GM23338 (cell line): Measurements from ENCODE around the gene CGNL1. TPM values are rescaled to one million over a fixed set of nuclear protein-coding genes. Genes with fewer than 3 reads are reported as not detected.
A peak's percentile ranks its signal among the peaks of the same experiment; 100 is the strongest.

Experiments
- ATAC-seq: fragments of 200-7000 bp; cut with Tn5 transposase; 3 replicates; pipeline ENCODE4 v1.9.1; 2020
- DNase-seq: peaks from one replicate; pipeline ENCODE4 v3.0.0-alpha.2; 2015; ENCODE audit warnings: low spot score
- H2AFZ ChIP-seq: fragments of 200-600 bp; sonication (generic); 2 replicates; pipeline ENCODE4 v1.8.0; 2016; ENCODE audit warnings: antibody characterized with exemption, mild to moderate bottlenecking, moderate library complexity
- H3F3A ChIP-seq: fragments of 200-600 bp; sonication (generic); replicated peaks from 2 replicates; pipeline ENCODE4 v1.8.0; 2017; ENCODE audit warnings: antibody characterized with exemption, mixed run types, low read depth
- H3K27ac ChIP-seq: fragments of 200-600 bp; sonication (generic); 2 replicates; pipeline ENCODE4 v1.6.1; 2016; ENCODE audit warnings: low read depth
- H3K27me3 ChIP-seq: fragments of 200-600 bp; sonication (generic); 2 replicates; pipeline ENCODE4 v1.8.0; 2016; ENCODE audit warnings: mild to moderate bottlenecking, mixed run types, moderate library complexity; ENCODE audit not compliant: insufficient read depth
- H3K36me3 ChIP-seq: fragments of 200-600 bp; sonication (generic); 2 replicates; pipeline ENCODE4 v1.8.0; 2016; ENCODE audit warnings: mild to moderate bottlenecking; ENCODE audit not compliant: insufficient read depth
- H3K4me1 ChIP-seq: fragments of 200-600 bp; sonication (generic); 2 replicates; pipeline ENCODE4 v1.8.0; 2016; ENCODE audit warnings: mild to moderate bottlenecking, moderate library complexity; ENCODE audit not compliant: insufficient read depth
- H3K4me2 ChIP-seq: fragments of 200-600 bp; sonication (generic); 2 replicates; pipeline ENCODE4 v1.7.1; 2017; ENCODE audit warnings: mixed run types
- H3K4me3 ChIP-seq: fragments of 200-600 bp; sonication (generic); 2 replicates; pipeline ENCODE4 v1.6.1; 2016; ENCODE audit warnings: mixed run types
- H3K79me2 ChIP-seq: fragments of 200-600 bp; sonication (generic); replicated peaks from 2 replicates; pipeline ENCODE4 v1.8.0; 2017; ENCODE audit warnings: mild to moderate bottlenecking; ENCODE audit not compliant: insufficient read depth
- H3K9me2 ChIP-seq: fragments of 200-600 bp; sonication (generic); 2 replicates; pipeline ENCODE4 v1.8.0; 2017; ENCODE audit not compliant: insufficient read depth
- H4K20me1 ChIP-seq: fragments of 200-600 bp; sonication (generic); replicated peaks from 2 replicates; pipeline ENCODE4 v1.8.0; 2017; ENCODE audit warnings: mild to moderate bottlenecking; ENCODE audit not compliant: insufficient read depth
- H3K27ac Mint-ChIP-seq: 2 replicates; pipeline ENCODE4 v1.8.0; 2020; ENCODE audit warnings: inconsistent platforms, mild to moderate bottlenecking, moderate library complexity, mixed read lengths
- H3K27me3 Mint-ChIP-seq: 3 replicates; pipeline ENCODE4 v1.8.0; 2022; ENCODE audit warnings: low read depth, mild to moderate bottlenecking, moderate library complexity, mixed read lengths, inconsistent platforms; ENCODE audit not compliant: insufficient read depth, poor library complexity
- H3K36me3 Mint-ChIP-seq: 3 replicates; pipeline ENCODE4 v1.8.0; 2021; ENCODE audit warnings: low read depth, mild to moderate bottlenecking, inconsistent platforms, moderate library complexity, mixed read lengths
- H3K4me1 Mint-ChIP-seq: 3 replicates; pipeline ENCODE4 v1.8.0; 2020; ENCODE audit warnings: mild to moderate bottlenecking, inconsistent platforms, mixed read lengths
- H3K4me3 Mint-ChIP-seq: 3 replicates; pipeline ENCODE4 v1.8.0; 2021; ENCODE audit warnings: moderate library complexity, mild to moderate bottlenecking, inconsistent platforms, mixed read lengths
- H3K9me3 Mint-ChIP-seq: 3 replicates; pipeline ENCODE4 v1.8.0; 2020; ENCODE audit warnings: moderate library complexity, mild to moderate bottlenecking, inconsistent platforms, mixed read lengths
- CREB1 ChIP-seq: fragments of 250-450 bp; sonication (Bioruptor Pico); IDR thresholded peaks from 2 replicates; pipeline ENCODE4 v1.5.0; 2020; ENCODE audit warnings: low read depth, mild to moderate bottlenecking, moderate library complexity
- EZH2 ChIP-seq: fragments of 200-600 bp; sonication (generic); IDR thresholded peaks from one replicate; pipeline ENCODE4 v1.8.0; 2017; ENCODE audit warnings: antibody characterized with exemption, mild to moderate bottlenecking, low read depth; ENCODE audit not compliant: unreplicated experiment
- EZH2phosphoT487 ChIP-seq: fragments of 200-600 bp; sonication (generic); IDR thresholded peaks from one replicate; pipeline ENCODE4 v1.8.1; 2018; ENCODE audit warnings: antibody characterized with exemption; ENCODE audit not compliant: unreplicated experiment
- JUNB ChIP-seq: IDR thresholded peaks from one replicate; pipeline ENCODE4 v1.6.1; 2016; ENCODE audit warnings: antibody characterized with exemption; ENCODE audit not compliant: unreplicated experiment
- POLR2AphosphoS5 ChIP-seq: IDR thresholded peaks from 2 replicates; pipeline ENCODE4 v1.6.1; 2016; ENCODE audit warnings: antibody characterized with exemption, low read depth
- STAT1 ChIP-seq: IDR thresholded peaks from one replicate; pipeline ENCODE4 v1.6.1; 2016; ENCODE audit warnings: antibody characterized with exemption; ENCODE audit not compliant: unreplicated experiment
- ZNF331 ChIP-seq: fragments of 250-450 bp; sonication (Bioruptor Pico); IDR thresholded peaks from 2 replicates; pipeline ENCODE4 v1.5.0; 2020; ENCODE audit warnings: low read depth, mild to moderate bottlenecking, moderate library complexity
- polyA plus RNA-seq: library from polyadenylated mRNA; unstranded; fragments of >200 nt; fragmentation: Nextera tagmentation; extraction: Ambion mirVana; gene quantifications from 2 replicates; pipeline ENCODE4 v1.2.1, GENCODE V29; 2016
- total RNA-seq: library from RNA; depleted of rRNA; stranded (reverse); fragments of >200 nt; shearing (Covaris generic); gene quantifications from 2 replicates; pipeline ENCODE4 v1.2.3, GENCODE V29; 2014
- TF ChIP-seq, protein P1 (sequence below): IDR thresholded peaks from one replicate; pipeline ENCODE4 v1.6.1; 2018; ENCODE audit warnings: antibody characterized with exemption; ENCODE audit not compliant: unreplicated experiment
- TF ChIP-seq, protein P2 (sequence below): IDR thresholded peaks from 2 replicates; pipeline ENCODE4 v1.6.1; 2016; ENCODE audit warnings: antibody characterized with exemption
- TF ChIP-seq, protein P3 (sequence below), 2 experiments: fragments of 200-600 bp in 1 of 2; sonication (generic) in 1 of 2; conservative IDR thresholded peaks; 2 replicates each; pipeline versions ENCODE4 v1.5.1 to v1.6.1; 2016 to 2017; ENCODE audit warnings: antibody characterized with exemption in 2 of 2, low read depth in 2 of 2, mild to moderate bottlenecking in 2 of 2, moderate library complexity in 1 of 2

CGNL1 gene
- total and polyA plus RNA-seq, 2 experiments from 2014 or later, result 20.0 to 57.8 TPM

DNA sequence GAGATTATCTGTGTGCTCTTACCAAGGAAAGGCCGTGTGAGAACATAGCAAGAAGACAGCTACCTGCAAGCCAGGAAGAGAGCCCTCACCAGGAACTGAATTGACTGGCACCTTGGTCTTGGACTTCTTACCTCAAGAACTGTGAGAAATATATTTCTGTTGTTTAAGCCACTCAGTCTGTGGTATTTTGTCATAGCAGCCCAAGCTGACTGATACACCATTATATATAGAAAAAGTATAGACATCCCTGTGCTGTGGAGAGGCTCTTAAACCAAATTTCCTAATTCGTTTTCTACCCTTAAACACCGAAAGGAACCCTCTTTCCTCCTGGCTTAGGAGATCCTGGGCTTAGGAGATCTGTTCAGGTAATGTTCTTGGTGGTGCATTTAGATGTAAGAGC, 44.8 kb downstream of the CGNL1 start (continued):
- TF ChIP-seq, protein P1, sequence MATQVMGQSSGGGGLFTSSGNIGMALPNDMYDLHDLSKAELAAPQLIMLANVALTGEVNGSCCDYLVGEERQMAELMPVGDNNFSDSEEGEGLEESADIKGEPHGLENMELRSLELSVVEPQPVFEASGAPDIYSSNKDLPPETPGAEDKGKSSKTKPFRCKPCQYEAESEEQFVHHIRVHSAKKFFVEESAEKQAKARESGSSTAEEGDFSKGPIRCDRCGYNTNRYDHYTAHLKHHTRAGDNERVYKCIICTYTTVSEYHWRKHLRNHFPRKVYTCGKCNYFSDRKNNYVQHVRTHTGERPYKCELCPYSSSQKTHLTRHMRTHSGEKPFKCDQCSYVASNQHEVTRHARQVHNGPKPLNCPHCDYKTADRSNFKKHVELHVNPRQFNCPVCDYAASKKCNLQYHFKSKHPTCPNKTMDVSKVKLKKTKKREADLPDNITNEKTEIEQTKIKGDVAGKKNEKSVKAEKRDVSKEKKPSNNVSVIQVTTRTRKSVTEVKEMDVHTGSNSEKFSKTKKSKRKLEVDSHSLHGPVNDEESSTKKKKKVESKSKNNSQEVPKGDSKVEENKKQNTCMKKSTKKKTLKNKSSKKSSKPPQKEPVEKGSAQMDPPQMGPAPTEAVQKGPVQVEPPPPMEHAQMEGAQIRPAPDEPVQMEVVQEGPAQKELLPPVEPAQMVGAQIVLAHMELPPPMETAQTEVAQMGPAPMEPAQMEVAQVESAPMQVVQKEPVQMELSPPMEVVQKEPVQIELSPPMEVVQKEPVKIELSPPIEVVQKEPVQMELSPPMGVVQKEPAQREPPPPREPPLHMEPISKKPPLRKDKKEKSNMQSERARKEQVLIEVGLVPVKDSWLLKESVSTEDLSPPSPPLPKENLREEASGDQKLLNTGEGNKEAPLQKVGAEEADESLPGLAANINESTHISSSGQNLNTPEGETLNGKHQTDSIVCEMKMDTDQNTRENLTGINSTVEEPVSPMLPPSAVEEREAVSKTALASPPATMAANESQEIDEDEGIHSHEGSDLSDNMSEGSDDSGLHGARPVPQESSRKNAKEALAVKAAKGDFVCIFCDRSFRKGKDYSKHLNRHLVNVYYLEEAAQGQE, result no peak
- TF ChIP-seq ZNF331 (CRISPR knock-in tag), result no peak
- TF ChIP-seq POLR2AphosphoS5, result no peak
- no peak for TF ChIP-seq JUNB

DNA sequence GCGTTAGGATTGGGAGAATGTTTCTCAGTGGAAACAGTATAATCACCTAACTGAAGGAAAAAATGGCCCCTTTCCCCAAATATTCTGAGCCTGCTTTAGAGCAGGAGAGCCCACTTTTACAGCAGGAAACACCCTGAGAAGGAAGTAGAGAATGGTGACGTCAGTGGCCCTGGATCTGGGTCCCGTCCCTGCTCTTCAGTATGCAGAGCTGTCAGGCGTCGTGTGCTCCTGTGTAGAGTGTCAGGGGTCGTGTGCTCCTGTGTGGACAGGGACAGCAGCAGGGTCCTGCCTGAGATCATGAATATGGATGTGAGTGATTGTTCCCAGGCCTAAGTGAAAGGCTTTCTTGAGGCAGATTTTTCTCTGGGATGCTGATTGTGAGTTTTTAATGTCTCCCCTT, 45.2 kb downstream of the CGNL1 start:
- H2AFZ ChIP-seq, result no peak overlapping the region
- H3K27ac Mint-ChIP-seq, result peak overlapping the region; percentile 15; the same call in 1 of the 2 replicates

More for the DNA sequence above, 45.2 kb downstream of the CGNL1 start:
- no peak overlapping the region for H3K4me3 ChIP-seq
- peaks cover 90% of the 10 kb centered on the region for H3K79me2 ChIP-seq
- Mint-ChIP-seq H3K27me3 (peaks cover 4% of the 10 kb centered on the region), H3K36me3 (peaks cover 10% of the 10 kb centered on the region; the same call in 1 of the 3 replicates), H3K4me1 (peaks cover 42% of the 10 kb centered on the region), H3K9me3 (no peaks in the 10 kb centered on the region), H3K4me3 (no peak overlapping the region)
- TF ChIP-seq POLR2AphosphoS5 (no peak), STAT1 (no peak), EZH2 (no peak), CREB1 (no peak), EZH2phosphoT487 (no peak)
- TF ChIP-seq, protein P1, result no peak
- TF ChIP-seq, protein P2, sequence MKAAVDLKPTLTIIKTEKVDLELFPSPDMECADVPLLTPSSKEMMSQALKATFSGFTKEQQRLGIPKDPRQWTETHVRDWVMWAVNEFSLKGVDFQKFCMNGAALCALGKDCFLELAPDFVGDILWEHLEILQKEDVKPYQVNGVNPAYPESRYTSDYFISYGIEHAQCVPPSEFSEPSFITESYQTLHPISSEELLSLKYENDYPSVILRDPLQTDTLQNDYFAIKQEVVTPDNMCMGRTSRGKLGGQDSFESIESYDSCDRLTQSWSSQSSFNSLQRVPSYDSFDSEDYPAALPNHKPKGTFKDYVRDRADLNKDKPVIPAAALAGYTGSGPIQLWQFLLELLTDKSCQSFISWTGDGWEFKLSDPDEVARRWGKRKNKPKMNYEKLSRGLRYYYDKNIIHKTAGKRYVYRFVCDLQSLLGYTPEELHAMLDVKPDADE, result no peak
- TF ChIP-seq, protein P3, sequence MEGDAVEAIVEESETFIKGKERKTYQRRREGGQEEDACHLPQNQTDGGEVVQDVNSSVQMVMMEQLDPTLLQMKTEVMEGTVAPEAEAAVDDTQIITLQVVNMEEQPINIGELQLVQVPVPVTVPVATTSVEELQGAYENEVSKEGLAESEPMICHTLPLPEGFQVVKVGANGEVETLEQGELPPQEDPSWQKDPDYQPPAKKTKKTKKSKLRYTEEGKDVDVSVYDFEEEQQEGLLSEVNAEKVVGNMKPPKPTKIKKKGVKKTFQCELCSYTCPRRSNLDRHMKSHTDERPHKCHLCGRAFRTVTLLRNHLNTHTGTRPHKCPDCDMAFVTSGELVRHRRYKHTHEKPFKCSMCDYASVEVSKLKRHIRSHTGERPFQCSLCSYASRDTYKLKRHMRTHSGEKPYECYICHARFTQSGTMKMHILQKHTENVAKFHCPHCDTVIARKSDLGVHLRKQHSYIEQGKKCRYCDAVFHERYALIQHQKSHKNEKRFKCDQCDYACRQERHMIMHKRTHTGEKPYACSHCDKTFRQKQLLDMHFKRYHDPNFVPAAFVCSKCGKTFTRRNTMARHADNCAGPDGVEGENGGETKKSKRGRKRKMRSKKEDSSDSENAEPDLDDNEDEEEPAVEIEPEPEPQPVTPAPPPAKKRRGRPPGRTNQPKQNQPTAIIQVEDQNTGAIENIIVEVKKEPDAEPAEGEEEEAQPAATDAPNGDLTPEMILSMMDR (conservative IDR thresholded peaks at IDR 0.05; ENCODE audit: low read depth in 2 of 2), result no peak
- H3K4me1 ChIP-seq, result peaks cover 32% of the 10 kb centered on the region
- no peaks in the 10 kb centered on the region for H3F3A ChIP-seq
- no peak overlapping the region for H3K4me2 ChIP-seq
- ATAC-seq (peak; percentile 45), DNase-seq (no peak)
- H3K27ac ChIP-seq, result peak overlapping the region; percentile 61; the same call in 1 of the 2 replicates
- no peaks in the 10 kb centered on the region for H3K27me3 ChIP-seq
- no peaks in the 10 kb centered on the region for H3K9me2 ChIP-seq
- H3K36me3 ChIP-seq, result no peaks in the 10 kb centered on the region
- no peaks in the 10 kb centered on the region; the same call in none of the 2 replicates for H4K20me1 ChIP-seq
